Mammary epithelial cell (primary cell): ENCODE measurements around the gene FXYD6.
A peak's percentile ranks its signal among the peaks of the same experiment; 100 is the strongest.

Experiments used
- EZH2 ChIP-seq: IDR thresholded peaks from 2 replicates; pipeline ENCODE4 v1.6.1; 2012; ENCODE audit warnings: low read length, inconsistent platforms, borderline replicate concordance
- TF ChIP-seq, protein P1 (sequence below), 2 donors: IDR thresholded peaks in 1 of 2; conservative IDR thresholded peaks in 1 of 2; 2 replicates each; pipeline ENCODE4 v1.5.1; 2011 to 2012; ENCODE audit warnings: inconsistent platforms in 2 of 2, low read length in 2 of 2, mild to moderate bottlenecking in 2 of 2, control low read depth in 1 of 2, low read depth in 1 of 2; ENCODE audit not compliant: insufficient read depth in 1 of 2; ENCODE audit errors: extremely low read depth in 1 of 2

- TF ChIP-seq, protein P1, sequence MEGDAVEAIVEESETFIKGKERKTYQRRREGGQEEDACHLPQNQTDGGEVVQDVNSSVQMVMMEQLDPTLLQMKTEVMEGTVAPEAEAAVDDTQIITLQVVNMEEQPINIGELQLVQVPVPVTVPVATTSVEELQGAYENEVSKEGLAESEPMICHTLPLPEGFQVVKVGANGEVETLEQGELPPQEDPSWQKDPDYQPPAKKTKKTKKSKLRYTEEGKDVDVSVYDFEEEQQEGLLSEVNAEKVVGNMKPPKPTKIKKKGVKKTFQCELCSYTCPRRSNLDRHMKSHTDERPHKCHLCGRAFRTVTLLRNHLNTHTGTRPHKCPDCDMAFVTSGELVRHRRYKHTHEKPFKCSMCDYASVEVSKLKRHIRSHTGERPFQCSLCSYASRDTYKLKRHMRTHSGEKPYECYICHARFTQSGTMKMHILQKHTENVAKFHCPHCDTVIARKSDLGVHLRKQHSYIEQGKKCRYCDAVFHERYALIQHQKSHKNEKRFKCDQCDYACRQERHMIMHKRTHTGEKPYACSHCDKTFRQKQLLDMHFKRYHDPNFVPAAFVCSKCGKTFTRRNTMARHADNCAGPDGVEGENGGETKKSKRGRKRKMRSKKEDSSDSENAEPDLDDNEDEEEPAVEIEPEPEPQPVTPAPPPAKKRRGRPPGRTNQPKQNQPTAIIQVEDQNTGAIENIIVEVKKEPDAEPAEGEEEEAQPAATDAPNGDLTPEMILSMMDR (conservative IDR thresholded peaks at IDR 0.05 in 1 of 2, IDR thresholded peaks at IDR 0.05 in 1 of 2; ENCODE audit: extremely low read depth in 1 of 2, insufficient read depth in 1 of 2, low read depth in 1 of 2, low read length in 2 of 2): no peak
- TF ChIP-seq EZH2: peak; percentile 39
Measured at GRCh38 chr11:117795638-117796455, 80.6 kb downstream of the FXYD6 start.
